Fibroblast of villous mesenchyme (primary cell): ENCODE results near the gene HRK. TPM values are rescaled to one million over a fixed set of nuclear protein-coding genes. Genes with fewer than 3 reads are reported as not detected.

Experiments
- DNase-seq: peaks from one replicate; pipeline ENCODE4 v3.0.0-alpha.2; 2010; ENCODE audit warnings: low read depth
- H3K4me3 ChIP-seq: 2 replicates; pipeline ENCODE4 v1.5.1; 2011; ENCODE audit warnings: low read depth, mild to moderate bottlenecking, low read length
- CTCF ChIP-seq: IDR thresholded peaks from 2 replicates; pipeline ENCODE4 v1.5.1; 2012; ENCODE audit warnings: low read depth, mild to moderate bottlenecking, low read length; ENCODE audit not compliant: insufficient read depth
- total RNA-seq: library from RNA; depleted of rRNA; stranded (reverse); fragments of >200 nt; gene quantifications from 2 replicates; pipeline ENCODE4 v1.2.3, GENCODE V29; 2012

The HRK gene
- total RNA-seq, 1 donor: not detected

GRCh38 chr12:116916122-116916521, 34.9 kb upstream of the HRK start:
- DNase-seq: no peak
- no peak overlapping the region for H3K4me3 ChIP-seq
- TF ChIP-seq CTCF: no peak

GRCh38 chr12:116915326-116915725, 34.1 kb upstream of the HRK start:
- TF ChIP-seq CTCF: no peak

GRCh38 chr12:116910645-116911451, 29.6 kb upstream of the HRK start, which contains the start of gene FBXW8:
FBXW8 (plus strand) TSS chr12:116910950; CDS start chr12:116911038, 88 bp downstream.
- no peak for TF ChIP-seq CTCF
- peak within 1 kb of the TSS; percentile 74 for H3K4me3 ChIP-seq
- peak; percentile 73 for DNase-seq

More at GRCh38 chr12:116915326-116915725, 34.1 kb upstream of the HRK start:
- no peak overlapping the region for H3K4me3 ChIP-seq
- DNase-seq: no peak

GRCh38 chr12:116910280-116910644, 29.0 kb upstream of the HRK start:
- DNase-seq: no peak
- peak overlapping the region; percentile 74 for H3K4me3 ChIP-seq
- no peak for TF ChIP-seq CTCF

- no peak for TF ChIP-seq CTCF
- H3K4me3 ChIP-seq: no peak overlapping the region
- no peak for DNase-seq
These were observed 25.0 kb upstream of the HRK start for GRCh38 chr12:116906285-116906684.

GRCh38 chr12:116903818-116904217, 22.6 kb upstream of the HRK start:
- no peak for TF ChIP-seq CTCF
- DNase-seq: no peak
- no peak overlapping the region for H3K4me3 ChIP-seq

GRCh38 chr12:116901612-116902011, 20.4 kb upstream of the HRK start:
- DNase-seq: no peak
- no peak for TF ChIP-seq CTCF
- H3K4me3 ChIP-seq: no peak overlapping the region
